Measurements from ENCODE around the gene TMEM184A. TPM values are rescaled to one million over a fixed set of nuclear protein-coding genes. Genes with fewer than 3 reads are reported as not detected.

Gene TMEM184A
- total and polyA plus RNA-seq, 10 of the 15 experiments (the other 5 are each of a cell fraction or from before 2014, with no cell fraction given): 0.04 to 0.15 TPM; not detected in 8

DNA sequence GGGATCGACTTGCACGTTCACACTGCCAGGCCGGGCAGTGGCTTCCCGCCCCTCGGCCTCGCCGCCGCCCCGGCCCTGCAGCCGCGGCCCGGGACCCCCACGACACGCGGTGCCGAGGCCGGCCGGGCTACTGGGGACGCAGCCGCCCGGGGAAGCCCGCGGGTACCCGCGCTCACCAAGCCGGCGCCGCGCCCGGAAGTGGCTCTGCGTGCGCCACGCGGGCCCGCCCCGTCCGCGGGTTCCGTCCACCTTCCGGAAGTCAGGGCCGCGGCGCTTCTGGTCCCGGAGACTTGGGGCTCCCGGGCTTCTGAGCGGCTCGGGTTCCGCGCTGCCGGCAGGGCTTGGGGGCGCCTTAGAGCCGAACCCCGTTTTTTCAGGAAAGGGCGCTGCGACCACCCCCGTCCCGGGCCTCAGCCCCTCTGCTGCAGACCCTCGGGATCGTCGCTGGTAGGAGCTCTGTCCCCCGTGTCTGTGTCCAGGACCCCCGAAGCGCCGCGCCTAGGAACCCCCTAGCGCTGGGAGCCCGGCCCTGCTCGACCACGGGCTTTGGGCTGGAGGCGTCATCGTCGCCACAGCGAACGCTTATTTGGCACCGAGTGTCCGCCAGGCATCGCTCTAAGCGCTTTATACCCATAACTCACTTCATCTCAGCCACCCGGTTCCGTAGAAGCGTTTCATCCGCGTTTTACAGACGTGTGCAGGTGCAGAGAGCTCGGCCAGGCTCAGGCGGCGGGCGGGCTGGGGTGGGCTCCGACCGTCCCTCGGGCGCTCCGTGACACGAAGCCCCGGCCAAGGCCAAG is 14.0 kb upstream of the TMEM184A start, which contains the start of gene PSMG3 (continued):
- TF ChIP-seq RCOR1 (conservative IDR thresholded peaks at IDR 0.05; ENCODE audit: low read depth, low read length) (0 out of 2 replicates have a peak, but pooled peaks have one; percentile 30), NRF1 (conservative IDR thresholded peaks at IDR 0.05; ENCODE audit: low read depth, low read length) (no peak), RAD51 (IDR thresholded peaks at IDR 0.05) (no peak), USF2 (IDR thresholded peaks at IDR 0.05; ENCODE audit: borderline replicate concordance, low read depth, low read length) (no peak), ZBTB33 (IDR thresholded peaks at IDR 0.05) (no peak), YY1 (IDR thresholded peaks at IDR 0.05; ENCODE audit: low read depth, low read length) (peak; percentile 89), ZNF622 (IDR thresholded peaks at IDR 0.05) (no peak), DPF2 (IDR thresholded peaks at IDR 0.05) (peak; percentile 86), MLLT1 (IDR thresholded peaks at IDR 0.05) (no peak; the same call in 1 of the 2 replicates), NFYA (IDR thresholded peaks at IDR 0.05; ENCODE audit: borderline replicate concordance, low read depth, low read length) (no peak), IRF5 (IDR thresholded peaks at IDR 0.05; ENCODE audit: borderline replicate concordance) (no peak), NR2F1 (conservative IDR thresholded peaks at IDR 0.05) (peak; percentile 62; the same call in 1 of the 2 replicates), SPI1 (IDR thresholded peaks at IDR 0.05; ENCODE audit: borderline replicate concordance, insufficient read depth, low read depth, low read length) (0 out of 2 replicates have a peak, but pooled peaks have one; percentile 5), TARDBP (IDR thresholded peaks at IDR 0.05; ENCODE audit: borderline replicate concordance) (peak; percentile 69; the same call in 1 of the 2 replicates), FOS (IDR thresholded peaks at IDR 0.05; ENCODE audit: borderline replicate concordance, extremely low read depth, insufficient read length) (no peak), ATF7 (IDR thresholded peaks at IDR 0.05; ENCODE audit: low read depth) (0 out of 2 replicates have a peak, but pooled peaks have one; percentile 18), EED (IDR thresholded peaks at IDR 0.05; ENCODE audit: low read depth) (no peak), POU2F2 (IDR thresholded peaks at IDR 0.05; ENCODE audit: borderline replicate concordance, low read depth, low read length) (peak; percentile 52; the same call in 1 of the 3 replicates), LARP7 (IDR thresholded peaks at IDR 0.05) (peak; percentile 96), ASH2L (IDR thresholded peaks at IDR 0.05; ENCODE audit: borderline replicate concordance, low read depth) (peak; percentile 42; the same call in 1 of the 2 replicates), PAX5 (IDR thresholded peaks at IDR 0.05; ENCODE audit: borderline replicate concordance, low read depth, low read length) (peak; percentile 34; the same call in 1 of the 2 replicates), RB1 (IDR thresholded peaks at IDR 0.05; ENCODE audit: borderline replicate concordance) (peak; percentile 83; the same call in 1 of the 2 replicates)

All from GM12878 (cell line).